Measurements from ENCODE around the gene TRIM17.

DNA sequence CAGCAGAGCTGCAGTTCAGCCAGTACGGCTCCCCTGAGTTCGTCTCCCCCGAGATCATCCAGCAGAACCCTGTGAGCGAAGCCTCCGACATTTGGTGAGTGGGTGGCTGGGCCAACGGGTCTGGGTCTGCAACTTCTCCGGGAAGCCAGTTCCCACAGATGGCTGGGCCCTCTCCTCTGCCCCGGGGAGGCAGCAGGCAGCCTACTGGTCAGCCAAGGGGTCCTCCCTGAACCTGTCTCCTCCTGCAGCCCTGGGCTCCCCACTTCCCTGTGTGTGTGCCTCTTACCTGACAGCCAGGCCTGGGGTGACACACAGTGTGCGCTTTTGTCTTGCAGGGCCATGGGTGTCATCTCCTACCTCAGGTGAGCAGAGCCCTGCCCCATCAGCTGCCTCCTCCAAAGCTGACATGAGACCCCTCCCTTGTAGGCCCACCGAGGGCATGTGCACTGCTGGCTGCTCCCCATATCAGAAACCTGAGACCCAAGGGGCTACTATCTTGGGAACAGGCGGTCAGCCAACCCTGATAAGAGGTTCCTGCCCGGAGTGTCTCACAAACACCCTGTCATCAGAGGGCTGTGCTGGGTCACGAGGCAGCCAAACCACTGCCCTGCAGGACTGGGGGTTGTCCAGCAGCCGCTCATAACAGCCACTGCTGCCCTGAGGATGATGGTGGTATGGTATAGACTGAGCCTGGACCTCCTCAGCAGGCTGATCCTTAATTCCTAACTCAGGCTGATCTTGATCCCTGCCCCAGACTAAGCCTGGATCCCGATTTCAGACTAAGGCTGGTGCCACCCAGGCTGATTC is 47.7 kb downstream of the TRIM17 start:
- TF ChIP-seq, protein P1, sequence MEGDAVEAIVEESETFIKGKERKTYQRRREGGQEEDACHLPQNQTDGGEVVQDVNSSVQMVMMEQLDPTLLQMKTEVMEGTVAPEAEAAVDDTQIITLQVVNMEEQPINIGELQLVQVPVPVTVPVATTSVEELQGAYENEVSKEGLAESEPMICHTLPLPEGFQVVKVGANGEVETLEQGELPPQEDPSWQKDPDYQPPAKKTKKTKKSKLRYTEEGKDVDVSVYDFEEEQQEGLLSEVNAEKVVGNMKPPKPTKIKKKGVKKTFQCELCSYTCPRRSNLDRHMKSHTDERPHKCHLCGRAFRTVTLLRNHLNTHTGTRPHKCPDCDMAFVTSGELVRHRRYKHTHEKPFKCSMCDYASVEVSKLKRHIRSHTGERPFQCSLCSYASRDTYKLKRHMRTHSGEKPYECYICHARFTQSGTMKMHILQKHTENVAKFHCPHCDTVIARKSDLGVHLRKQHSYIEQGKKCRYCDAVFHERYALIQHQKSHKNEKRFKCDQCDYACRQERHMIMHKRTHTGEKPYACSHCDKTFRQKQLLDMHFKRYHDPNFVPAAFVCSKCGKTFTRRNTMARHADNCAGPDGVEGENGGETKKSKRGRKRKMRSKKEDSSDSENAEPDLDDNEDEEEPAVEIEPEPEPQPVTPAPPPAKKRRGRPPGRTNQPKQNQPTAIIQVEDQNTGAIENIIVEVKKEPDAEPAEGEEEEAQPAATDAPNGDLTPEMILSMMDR (IDR thresholded peaks at IDR 0.05) = no peak
- TF ChIP-seq POLR2A (IDR thresholded peaks at IDR 0.05) = no peak
